Measurements from ENCODE around the gene CEACAM1.
"Not testable (repeated sequence)": the region's sequence is repeated elsewhere in the genome, so short reads cannot be mapped to it uniquely, and the experiment has no call there.

Gene CEACAM1

DNA sequence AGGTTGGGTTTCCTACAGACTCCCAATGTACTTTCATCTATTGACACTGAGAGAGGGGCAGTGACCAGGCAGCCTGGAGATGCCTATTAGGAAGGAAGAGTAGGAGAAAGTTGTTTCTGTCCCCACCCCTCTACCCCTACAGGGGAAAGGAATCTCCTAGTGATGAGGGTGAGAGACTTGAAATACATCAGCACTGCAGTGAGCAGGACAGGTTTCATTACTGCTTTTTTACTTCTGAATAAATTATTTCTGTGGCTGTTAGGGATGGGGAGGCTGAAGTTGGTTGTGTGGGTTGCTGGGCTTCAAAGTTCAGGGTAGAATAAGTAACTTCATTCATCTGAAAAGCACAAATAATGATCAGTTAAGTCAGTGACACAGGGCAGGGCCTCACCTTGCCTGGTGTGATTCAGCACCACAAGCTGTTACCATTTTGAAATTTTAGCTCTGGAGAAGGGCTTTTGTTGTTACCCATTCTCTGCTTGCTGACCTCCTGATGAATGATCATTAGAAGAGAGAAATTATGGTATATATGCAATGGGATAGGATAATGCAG lies 19.3 kb downstream of the CEACAM1 start:
- no peak for DNase-seq

DNA sequence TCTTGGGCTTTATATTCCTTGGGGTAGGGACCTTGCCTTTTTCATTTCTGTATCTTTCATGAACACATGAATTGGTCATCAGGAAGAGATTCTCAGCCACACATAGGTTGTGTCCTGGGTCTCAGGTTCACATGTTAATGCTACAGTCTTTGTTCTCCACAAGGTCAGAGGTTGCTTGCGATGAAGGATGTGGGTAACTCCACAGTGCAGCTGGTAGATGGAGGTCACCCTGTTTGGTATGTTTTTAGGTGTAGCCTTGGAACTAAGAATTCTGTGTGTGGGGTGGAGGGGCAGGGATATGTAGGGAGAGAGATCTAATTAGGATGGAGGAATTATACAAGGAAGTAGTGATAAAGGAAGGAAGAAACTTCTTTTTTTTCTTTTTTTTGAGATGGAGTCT lies 23.2 kb downstream of the CEACAM1 start:
- DNase-seq, result no peak

DNA sequence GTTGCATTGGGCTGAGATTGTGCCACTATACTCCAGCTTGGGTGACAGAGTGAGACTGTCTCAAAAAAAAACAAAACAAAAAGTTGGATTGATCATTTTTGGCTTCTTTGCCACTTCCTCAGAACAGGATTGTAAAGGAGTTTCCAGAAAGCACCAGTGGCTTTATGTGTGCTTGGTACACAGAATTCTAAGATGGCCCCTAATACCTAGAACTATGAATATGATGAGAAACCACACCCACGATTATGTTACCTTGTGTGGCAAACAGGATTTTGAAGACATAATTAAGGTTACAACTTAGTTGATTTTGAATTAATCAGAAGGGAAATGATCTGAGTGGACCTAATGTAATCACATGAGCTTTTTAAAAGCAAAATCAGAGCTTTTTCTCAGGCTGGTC lies 26.5 kb downstream of the CEACAM1 start:
- DNase-seq, result no peak

DNA sequence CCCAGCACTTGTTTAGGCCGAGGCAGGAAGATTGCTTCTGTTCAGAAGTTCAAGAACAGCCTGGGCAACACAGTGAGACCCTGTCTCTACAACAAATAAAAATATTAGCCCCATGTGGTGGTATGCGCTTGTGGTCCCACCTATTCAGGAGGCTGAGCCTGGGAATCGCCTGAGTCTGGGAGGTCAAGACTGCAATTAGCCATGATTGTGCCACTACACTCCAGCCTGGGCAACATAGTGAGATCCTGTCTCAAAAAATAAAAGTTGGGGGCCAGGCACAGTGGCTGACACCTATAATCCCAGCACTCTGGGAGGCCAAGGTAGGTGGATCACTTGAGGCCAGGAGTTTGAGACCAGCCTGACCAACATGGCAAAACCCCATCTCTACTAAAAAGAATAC lies 27.0 kb downstream of the CEACAM1 start:
- not testable (repeated sequence) for DNase-seq

DNA sequence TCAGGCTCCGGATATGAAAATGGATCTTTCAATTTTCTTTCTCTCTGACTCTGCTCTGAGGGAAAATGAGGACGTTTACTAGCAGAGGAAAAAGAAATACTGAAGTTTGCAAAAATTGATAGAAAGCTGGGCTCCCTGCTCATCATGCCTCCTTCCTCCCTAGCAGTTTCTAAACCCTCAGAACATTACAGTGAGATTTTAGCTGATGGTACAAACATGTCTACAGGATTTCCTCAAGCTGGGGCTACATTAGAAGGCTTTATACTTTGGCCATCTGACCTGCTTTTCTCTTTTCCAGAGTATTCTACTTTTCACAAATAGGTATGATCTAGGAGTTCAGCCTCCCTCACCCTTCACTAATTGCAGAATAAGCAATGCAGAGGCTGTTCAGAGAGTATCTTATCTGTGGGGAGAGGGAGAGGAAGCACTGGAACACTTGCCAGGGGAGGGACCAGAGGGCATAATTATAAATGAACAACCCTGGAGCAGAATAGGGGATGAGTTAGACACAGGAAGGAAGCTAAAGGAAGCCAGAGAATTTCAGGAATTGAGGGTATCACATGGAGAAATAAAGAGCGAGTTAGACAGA lies 30.0 kb downstream of the CEACAM1 start:
- DNase-seq, result no peak

DNA sequence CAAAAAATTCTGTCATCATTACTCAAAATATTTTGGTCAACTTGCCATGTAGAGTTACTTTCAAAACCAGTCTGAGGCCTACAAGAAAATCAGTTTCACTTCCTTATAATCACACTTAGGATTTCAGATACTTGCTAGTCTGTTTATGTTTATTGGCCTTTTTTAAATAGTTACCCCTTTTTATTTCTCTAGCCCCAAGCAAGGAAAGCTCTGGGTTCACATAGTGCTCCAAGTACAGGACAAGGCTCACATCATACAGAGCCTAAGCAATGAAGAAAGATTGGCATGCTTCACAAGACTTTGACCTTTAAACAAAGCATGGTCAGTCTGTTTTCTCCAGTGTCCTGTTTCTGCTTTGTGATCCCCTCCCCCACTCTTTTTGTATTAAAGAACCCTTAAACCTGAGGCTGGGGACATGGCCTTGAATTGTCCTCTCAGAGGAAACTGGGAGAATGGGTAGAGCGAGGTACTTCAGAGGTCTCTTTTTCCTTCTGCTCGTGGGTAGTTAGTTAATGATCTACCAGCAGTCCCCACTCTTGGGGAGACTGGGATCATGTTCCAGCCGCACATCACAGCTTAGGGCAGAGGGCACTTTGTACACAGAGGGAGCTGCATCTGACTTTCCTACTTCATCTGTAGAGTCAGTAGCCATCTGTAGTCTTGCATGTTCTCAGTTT lies 30.7 kb downstream of the CEACAM1 start:
- no peak for DNase-seq

DNA sequence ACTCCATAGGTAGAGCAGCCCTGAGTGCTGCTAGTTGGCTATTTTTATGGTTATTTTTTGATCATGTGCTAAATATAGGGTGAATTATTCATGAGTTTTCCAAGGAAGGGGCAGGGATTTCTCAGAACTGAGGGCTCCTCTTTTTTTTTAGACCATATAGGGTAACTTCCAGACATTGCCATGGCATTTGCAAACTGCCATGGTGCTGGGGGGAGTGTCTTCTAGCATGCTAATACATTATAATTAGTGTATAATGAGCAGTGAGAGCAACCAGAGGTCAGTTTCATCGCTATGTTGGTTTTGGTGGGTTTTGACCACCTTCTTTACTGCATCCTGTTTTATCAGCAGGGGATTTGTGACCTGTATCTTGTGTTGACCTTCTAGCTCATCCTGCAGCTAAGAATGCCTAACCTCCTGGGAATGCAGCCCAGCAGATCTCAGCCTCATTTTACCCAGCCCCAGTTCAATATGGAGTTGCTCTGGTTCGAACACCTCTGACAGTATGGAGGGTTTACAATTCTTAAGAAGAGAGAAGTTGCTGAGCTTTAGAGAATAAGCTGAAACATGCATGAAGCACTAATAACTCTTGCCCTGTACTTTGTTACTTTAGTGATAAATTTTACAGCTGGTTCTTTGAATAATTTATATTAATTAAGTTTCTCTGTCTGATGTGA lies 31.7 kb downstream of the CEACAM1 start:
- no peak for DNase-seq

DNA sequence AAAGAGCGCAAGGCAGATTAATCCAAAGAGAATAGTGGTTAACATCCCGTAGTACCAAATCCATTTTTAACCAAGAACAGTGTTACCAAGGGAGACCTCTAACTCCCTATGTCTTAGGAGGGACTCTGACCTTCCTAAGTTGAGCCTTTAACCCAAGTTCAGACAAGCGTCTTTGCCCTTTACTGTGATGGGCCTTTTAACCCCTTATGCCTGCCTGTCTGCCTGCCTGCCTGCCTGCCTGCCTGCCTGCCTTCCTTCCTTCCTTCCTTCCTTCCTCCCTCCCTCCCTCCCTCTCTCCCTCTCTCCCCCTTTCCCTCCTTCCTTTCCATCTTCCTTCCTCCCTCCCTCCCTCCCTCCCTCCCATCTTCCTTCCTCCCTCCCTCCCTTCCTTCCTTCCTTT lies 32.6 kb downstream of the CEACAM1 start:
- DNase-seq, result no peak

DNA sequence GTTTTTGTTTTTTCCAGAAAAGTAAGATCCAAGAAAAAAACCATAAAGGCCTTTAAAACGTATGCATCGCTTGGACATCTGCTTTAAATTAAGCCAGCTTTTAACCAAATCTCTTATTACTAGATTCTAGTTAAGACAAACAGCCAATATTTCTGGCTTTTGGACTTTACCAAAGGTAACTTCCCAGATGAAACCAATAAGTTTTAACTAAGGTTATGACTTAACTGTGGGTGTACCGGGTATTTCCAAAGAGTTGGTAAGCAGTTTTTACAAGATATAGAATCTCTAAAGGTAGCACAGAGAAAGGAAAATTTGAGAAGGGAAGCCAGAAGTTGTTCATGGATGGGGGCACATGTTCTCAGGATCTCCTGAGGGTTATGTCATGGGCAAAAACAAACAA lies 34.0 kb downstream of the CEACAM1 start:
- no peak for DNase-seq

DNA sequence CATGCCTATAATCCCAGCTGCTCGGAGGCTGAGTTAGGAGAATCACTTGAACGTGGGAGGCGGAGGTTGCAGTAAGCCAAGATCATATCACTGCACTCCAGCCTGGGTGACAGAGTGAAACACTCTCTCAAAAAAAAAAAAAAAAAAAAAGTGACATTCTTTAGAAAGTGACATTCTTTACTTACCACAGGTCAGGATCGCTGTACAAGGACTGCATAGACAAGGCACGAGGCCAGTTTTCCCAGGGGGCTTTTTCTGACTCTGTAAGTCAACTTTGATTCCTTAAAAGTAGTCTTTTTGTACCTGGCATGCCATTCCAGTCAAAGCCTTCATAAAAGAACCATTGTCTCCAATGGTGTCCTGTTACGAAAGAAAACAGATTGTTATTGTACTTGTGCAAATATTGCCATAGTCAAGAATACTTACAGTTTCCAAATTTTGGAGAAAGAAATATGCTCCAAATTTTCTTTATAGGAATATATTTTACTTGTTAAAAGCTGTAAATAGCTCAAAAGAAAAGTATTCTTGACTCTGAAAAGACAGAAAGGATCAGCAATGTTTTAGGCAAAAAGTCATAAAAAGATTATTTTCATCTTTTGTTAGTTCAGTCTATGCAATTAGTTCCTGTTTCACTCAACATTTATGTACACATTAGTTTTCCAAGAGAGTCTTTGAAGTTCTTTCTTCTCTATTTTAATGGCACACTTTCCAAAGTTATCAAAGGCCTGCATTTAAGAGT lies 39.3 kb downstream of the CEACAM1 start:
- no peak for DNase-seq

DNA sequence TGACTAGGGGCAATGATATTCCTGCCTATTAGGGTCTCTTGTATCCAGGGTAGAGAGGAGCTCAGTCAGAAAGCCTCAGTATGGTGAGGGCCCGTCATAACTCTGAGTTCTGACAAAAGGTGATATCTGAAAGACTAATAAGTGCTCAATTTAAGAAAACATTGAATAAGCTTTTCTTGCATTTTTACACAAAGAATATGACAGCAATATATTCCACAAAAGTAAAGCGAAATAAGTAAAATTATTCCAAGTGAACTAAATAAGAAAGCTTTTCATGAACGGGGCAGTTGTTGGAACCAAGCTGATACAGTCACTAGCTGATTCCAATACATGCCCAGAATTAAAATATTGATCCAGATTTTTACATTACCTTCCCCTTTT lies 40.5 kb downstream of the CEACAM1 start:
- no peak for DNase-seq

DNA sequence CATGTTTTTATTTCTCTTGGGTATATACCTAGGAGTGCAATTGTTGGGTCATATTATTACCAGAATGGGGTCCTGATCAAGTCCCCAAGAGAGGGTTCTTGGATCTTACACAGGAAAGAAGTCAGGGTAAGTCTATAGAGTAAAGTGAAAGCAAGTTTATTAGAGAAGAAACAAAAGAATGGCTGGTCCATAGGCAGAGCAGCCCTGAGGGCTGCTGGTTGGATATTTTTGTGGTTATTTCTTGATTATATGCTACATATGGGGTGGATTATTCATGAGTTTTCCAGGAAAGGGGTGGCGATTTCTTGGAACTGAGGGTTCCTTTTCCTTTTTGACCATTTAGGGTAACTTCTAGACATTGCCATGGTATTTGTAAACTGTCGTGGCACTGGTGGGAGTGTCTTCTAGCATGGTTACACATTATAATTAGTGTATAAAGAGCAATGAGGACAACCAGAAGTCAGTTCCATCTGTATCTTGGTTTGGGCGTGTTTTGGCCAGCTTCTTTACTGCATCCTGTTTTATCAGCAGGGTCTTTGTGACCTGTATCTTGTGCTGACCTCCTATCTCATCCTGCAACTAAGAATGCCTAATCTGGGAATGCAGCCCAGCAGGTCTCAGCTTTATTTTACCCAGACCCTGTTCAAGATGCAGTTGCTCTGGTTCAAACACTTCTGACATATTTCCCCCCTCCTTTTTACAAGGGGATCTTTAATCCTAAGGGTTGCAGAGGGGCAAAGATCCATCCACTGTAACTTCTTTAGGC lies 41.1 kb downstream of the CEACAM1 start:
- DNase-seq, result no peak

DNA sequence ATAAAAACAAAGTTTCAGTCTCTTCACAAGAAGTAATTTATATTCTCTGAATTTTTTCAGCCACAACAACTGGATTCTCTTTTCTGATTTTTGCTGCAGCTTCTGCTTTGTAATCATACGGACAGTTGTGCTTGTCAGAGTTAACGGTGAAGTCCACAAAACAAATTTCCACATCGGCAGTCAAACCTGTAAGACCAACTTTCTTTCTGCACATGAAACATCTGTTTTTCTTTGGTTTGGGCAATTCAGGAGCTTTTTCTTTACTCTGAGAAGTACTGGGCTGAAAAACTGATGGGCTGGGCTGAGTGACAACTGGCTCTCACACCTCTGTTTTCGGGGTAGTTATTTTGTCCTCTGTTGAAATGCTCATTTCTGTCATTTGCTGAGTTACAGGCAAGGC lies 43.2 kb downstream of the CEACAM1 start:
- not testable (repeated sequence) for DNase-seq

DNA sequence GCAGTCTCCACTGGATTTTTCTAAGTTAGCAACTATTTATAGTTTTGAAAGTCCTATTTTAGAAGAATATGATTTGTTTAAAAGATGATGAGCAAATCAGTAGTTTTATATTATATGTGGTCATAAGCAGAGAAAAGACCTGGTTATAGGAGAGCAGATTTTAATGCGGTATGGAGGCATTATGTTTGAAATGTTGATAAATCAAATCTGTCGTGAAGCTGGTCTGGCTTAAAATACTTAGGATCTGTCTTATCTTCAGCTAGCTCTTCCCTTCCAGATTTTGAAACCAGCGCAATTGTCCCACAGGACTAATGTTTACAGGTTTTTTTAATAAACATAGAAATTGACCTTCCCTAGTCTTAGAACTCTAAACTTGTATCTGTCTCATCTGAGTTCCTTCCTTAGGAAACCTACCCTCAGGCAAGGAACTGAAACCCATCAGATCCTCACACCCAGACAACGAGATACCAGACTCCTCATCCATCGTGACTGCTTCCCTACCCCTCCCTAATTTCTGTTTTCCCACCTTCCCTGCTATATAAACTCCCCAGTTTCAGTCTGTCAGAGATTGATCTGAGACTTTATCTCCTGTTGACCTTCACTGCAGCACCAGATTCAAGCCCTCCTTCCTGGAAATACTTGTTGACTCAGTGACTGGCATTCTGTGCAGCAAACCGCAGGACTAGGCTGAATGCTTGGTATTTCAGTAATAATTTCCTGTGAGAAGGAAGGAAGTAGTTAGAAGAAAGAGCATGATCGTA lies 47.8 kb downstream of the CEACAM1 start:
- DNase-seq, result peak; percentile 43

DNA sequence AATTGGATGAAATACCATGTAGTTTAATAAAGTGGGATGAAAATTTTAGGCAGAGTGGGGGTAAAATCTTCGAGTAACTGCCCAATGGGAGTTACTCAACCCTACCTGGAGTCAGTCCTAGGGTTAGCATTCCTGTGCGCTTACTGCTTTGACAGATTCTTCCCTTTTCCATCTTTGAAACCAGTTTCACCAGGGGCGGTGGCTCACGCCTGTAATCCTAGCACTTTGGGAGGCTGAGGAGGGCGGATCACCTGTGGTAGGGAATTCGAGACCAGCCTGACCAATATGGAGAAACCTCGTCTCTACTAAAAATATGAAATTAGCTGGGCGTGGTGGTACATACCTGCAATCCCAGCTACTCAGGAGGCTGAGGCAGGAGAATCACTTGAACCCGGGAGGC lies 48.5 kb downstream of the CEACAM1 start:
- no peak for DNase-seq

DNA sequence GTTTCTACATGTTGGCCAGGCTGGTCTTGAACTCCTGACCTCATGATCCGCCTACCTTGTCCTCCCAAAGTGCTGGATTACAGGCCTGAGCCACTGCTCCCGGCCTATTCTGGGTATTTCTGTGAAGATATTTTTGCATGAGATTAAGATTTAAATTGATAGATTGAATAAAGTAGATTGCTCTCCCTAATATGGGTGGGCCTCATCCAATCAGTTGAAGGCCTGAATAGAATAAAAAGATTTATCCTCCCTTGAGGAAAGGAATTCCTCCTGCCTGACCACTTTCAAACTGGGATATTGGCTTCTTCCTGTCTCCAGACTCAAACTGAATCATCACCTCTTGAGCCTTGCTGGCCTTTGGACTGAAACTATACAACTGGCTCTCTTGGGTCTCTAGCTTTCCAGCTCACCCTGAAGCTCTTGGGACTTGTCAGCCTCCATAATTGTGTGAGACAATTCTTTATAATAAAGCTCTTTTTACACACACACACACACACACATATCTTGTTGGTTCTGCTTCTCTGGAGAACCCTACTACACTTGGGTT lies 49.4 kb downstream of the CEACAM1 start:
- DNase-seq, result no peak

DNA sequence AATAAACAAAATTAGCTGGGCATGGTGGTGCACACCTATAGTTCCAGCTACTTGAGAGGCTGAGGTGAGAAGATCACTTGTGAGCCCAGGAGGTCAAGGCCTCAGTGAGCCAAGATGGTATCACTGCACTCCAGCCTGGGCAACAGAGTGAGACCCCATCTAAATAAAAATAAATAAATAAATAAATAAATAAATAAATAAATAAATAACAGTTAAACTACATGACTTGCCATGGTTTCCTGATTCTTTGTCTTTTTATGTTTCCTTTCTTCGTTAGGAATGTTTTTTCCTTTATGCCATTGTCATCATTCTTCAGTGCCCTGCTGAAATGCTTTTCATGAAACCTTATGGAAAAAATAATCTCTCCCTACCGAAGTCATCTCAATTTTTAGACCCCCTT lies 50.3 kb downstream of the CEACAM1 start:
- no peak for DNase-seq

DNA sequence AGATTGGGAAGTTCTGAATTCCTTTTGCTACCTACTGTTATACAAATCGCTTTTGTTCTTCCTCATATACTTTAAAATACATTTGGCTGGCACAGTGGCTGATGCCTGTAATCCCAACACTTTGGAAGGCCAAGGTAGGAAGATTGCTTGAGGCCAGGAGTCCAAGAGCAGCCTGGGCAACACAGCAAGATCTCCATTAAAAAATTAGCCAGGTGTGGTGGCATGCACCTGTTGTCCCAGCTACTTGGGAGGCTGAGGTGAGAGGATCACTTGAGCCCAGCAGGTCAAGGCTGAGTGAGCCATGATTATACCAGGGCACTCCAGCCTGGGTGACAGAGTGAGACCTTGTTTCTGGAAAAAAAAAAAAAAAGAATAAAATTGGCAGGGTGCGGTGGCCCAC lies 51.2 kb downstream of the CEACAM1 start:
- no peak for DNase-seq

DNA sequence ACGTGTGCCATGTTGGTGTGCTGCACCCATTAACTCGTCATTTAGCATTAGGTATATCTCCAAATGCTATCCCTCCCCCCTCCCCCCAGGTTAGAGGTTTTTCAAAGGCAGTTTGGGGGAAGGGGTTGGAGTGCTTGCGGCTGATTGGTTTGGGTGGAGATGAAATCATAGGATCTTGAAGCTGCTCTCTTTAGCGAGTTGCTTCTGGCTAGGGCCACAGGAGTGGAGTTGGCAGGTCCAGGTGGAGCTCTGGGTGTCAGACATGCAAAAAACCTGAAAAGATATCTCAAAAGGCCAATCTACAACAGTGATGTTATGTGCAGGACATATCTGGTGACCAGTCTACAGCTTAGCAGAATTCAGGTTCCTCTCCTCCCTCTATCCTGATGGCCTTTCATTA lies 52.9 kb downstream of the CEACAM1 start:
- no peak for DNase-seq

DNA sequence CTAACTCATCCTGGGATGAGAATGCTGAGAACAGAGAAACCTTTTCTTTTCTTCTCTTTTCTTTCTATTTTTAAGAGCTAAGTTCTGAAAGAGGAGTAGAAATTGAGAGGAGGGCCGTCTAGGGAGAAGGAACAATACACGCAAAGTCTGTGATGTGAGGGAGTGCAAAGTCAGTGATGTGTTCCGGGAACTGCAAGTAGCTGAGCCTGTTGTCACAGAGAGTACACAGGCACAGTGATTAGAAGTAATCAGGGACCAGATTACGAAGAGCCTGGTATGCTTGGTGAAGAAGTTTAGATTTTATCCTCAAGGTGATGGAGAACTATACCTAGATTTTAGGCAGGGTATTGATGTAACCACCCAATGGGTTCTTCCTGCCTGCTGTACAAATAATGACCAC lies 53.5 kb downstream of the CEACAM1 start:
- DNase-seq, result no peak

DNA sequence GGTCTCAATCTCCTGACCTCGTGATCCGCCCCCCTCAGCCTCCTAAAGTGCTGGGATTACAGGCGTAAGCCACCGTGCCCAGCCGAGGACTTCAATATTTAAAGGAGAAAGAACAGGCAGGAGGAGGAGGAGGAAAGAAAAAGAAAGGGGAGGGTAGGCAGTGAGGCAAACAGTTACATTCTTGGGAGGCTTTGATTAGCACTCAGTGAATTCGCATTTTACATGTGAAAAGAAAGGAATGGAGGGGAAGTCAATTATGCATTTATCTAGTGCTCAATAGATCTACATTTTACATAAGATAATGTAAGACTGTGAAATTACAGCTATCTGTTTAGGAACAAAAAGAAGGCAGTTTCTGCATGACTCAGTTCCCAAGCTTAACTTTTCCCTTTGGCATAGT lies 54.6 kb downstream of the CEACAM1 start:
- DNase-seq, result no peak
